Tibial artery (tissue), 4 donors: Measurements from ENCODE around the gene MRGPRD.
"Not testable (repeated sequence)": the region's sequence is repeated elsewhere in the genome, so short reads cannot be mapped to it uniquely, and the experiment has no call there.

Source experiments
- DNase-seq, 2 donors: peaks; one replicate each; pipeline ENCODE4 v3.0.0-alpha.2; 2019
- H3K27ac ChIP-seq, 2 donors: fragments of 200-600 bp; sonication (generic) in 1 of 2; 1 replicate in 1 of 2; 2 replicates in 1 of 2; pipeline ENCODE4 v1.5.1; 2018 to 2019; ENCODE audit warnings: mild to moderate bottlenecking in 1 of 2
- H3K27me3 ChIP-seq, 2 donors: fragments of 200-600 bp; sonication (generic) in 1 of 2; one replicate each; pipeline versions ENCODE4 v1.5.1 to v1.6.0; 2016 to 2019
- H3K36me3 ChIP-seq, 3 donors: fragments of 200-600 bp; sonication (generic) in 2 of 3; one replicate each; pipeline ENCODE4 v1.5.1; 2016 to 2019; ENCODE audit warnings: mild to moderate bottlenecking in 2 of 3
- H3K4me1 ChIP-seq, 4 donors: fragments of 200-600 bp; sonication (generic) in 2 of 4; 1 replicate in 3 of 4; 2 replicates in 1 of 4; pipeline ENCODE4 v1.5.1; 2016 to 2019
- H3K4me3 ChIP-seq, 2 donors: fragments of 200-600 bp; sonication (generic) in 1 of 2; 1 replicate in 1 of 2; 2 replicates in 1 of 2; pipeline ENCODE4 v1.5.1; 2018 to 2019; ENCODE audit warnings: mild to moderate bottlenecking in 2 of 2
- H3K9me3 ChIP-seq, 3 donors: fragments of 200-600 bp; sonication (generic) in 1 of 3; one replicate each; pipeline ENCODE4 v1.5.1; 2016 to 2019
- intact Hi-C: fragments of 100-400 bp; cut with DNase I; formaldehyde crosslinking; loops from one replicate; pipeline ENCODE4 v1.15.0; 2023; ENCODE audit warnings: low total_unique reads
- TF ChIP-seq, protein P1 (sequence below), 2 experiments: fragments of 200-600 bp in 1 of 2; fragments of 450-650 bp in 1 of 2; IDR thresholded peaks; one replicate each; pipeline ENCODE4 v1.5.1; 2017 to 2019; ENCODE audit warnings: antibody characterized with exemption in 2 of 2, mild to moderate bottlenecking in 1 of 2, moderate library complexity in 1 of 2

MRGPRD gene

DNA sequence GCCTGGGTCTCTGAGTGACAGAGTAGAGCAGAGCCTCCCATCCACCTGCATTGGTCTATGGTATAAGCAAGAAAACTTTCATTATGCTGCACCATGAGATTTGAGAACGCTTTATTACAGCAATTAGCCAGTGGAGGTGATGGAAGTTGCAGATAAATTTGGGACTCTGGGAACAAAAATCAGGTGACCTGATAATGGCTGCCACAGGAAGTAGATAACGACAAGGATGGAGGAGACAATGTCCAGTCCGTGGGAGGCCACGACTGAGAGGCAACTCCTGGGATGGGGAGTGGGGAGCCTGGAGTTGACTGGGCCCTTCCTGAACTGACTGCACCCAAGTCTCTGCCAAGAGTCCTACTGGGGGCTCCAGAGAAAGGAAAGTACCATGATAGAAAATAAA lies 4.7 kb downstream of the MRGPRD start:
- H3K27me3 ChIP-seq = peaks cover 0 to 1% of the 10 kb centered on the region in 2 donors
- no peaks in the 10 kb centered on the region for H3K9me3 ChIP-seq
- DNase-seq = no peak
- no peak overlapping the region for H3K4me3 ChIP-seq
- no peaks in the 10 kb centered on the region for H3K36me3 ChIP-seq
- H3K27ac ChIP-seq = no peak overlapping the region
- intact Hi-C loops = no loop called here
- TF ChIP-seq, protein P1, sequence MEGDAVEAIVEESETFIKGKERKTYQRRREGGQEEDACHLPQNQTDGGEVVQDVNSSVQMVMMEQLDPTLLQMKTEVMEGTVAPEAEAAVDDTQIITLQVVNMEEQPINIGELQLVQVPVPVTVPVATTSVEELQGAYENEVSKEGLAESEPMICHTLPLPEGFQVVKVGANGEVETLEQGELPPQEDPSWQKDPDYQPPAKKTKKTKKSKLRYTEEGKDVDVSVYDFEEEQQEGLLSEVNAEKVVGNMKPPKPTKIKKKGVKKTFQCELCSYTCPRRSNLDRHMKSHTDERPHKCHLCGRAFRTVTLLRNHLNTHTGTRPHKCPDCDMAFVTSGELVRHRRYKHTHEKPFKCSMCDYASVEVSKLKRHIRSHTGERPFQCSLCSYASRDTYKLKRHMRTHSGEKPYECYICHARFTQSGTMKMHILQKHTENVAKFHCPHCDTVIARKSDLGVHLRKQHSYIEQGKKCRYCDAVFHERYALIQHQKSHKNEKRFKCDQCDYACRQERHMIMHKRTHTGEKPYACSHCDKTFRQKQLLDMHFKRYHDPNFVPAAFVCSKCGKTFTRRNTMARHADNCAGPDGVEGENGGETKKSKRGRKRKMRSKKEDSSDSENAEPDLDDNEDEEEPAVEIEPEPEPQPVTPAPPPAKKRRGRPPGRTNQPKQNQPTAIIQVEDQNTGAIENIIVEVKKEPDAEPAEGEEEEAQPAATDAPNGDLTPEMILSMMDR (IDR thresholded peaks at IDR 0.05) = no peak
- peaks cover 0 to 8% (median 4%) of the 10 kb centered on the region in 4 donors for H3K4me1 ChIP-seq

DNA sequence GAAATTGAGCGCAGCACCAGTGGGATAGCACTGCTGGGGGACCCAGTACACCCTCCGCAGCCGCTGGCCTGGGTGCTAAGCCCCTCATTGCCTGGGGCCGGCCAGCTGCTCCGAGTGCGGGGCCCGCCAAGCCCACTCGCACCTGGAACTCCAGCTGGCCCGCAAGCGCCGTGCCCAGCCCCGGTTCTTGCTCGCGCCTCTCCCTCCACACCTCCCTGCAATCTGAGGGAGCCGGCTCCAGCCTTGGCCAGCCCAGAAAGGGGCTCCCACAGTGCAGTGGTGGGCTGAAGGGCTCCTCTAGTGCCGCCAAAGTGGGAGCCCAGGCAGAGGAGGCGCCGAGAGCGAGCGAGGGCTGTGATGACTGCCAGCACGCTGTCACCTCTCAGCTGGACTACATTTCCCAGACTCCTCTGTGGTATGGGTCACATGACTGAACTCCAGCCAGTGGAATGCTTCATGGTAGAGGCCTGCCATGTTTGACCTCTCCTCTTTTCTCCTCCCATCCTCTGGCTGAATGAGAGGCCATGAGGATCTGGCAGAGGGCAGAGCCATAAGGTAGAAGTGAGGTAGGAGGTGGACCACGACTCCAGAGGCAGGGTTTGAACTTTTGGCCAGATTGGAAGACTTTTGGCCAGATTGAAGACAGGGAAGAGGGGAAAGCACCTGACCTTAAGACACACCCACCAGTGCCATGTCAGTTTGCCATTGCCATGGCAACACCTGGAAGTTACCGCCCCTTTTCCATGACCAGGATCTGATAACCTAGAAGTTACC lies 6.2 kb downstream of the MRGPRD start:
- Histone ChIP-seq H3K27me3 (peaks cover 0 to 4% of the 10 kb centered on the region in 2 donors), H3K9me3 (no peaks in the 10 kb centered on the region), H3K4me3 (no peak overlapping the region), H3K4me1 (peaks cover 0 to 8% (median 4%) of the 10 kb centered on the region in 4 donors), H3K36me3 (no peaks in the 10 kb centered on the region), H3K27ac (no peak overlapping the region)
- intact Hi-C loops = no loop called here
- TF ChIP-seq, protein P1 (IDR thresholded peaks at IDR 0.05) = no peak
- peak in 1 of 2 donors; percentile 54 for DNase-seq

DNA sequence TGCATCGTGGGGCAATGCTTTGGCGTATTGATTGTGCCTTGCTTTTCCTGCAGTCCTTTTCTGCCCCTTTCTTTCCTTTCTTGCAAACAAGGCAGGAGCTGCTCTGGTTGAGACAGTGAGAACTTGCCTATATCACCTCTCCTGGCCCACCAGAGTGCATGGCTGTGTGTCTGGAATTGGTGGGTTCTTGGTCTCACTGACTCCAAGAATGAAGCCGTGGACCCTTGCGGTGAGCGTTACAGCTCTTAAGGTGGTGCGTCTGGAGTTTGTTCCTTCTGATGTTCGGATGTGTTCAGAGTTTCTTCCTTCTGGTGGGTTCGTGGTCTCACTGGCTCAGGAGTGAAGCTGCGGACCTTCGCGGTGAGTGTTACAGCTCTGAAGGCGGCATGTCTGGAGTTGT lies 7.1 kb downstream of the MRGPRD start:
- intact Hi-C loops, H3K27me3 ChIP-seq, H3K27ac ChIP-seq, H3K9me3 ChIP-seq, H3K36me3 ChIP-seq, H3K4me3 ChIP-seq: not testable (repeated sequence)
- peak in 1 of 2 donors; percentile 1 for DNase-seq
- H3K4me1 ChIP-seq = peaks cover 0 to 12% (median 4%) of the 10 kb centered on the region in 4 donors

DNA sequence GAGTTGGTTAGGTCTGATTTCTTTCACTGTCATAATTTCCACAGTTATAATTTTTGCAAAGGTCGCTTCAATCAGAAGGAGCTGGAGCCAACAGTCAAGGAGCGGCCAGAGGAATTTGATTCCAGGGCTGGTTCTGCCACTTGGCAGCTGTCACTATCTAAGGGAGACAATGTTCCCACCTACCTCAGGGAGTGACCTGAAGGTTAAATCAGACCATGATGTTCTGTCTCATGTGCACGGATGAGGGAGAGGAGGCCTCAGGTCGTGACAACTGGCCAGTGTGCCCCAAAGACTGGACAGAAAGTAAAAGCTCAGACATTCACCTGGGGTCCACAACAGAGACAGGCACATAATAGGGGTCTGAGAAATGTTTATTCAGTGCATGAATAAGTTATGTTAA lies 7.6 kb downstream of the MRGPRD start:
- H3K27ac ChIP-seq = no peak overlapping the region
- H3K4me3 ChIP-seq = no peak overlapping the region
- intact Hi-C loops = no loop called here
- peak in 1 of 2 donors; percentile 1 for DNase-seq
- H3K27me3 ChIP-seq = peaks cover 0 to 4% of the 10 kb centered on the region in 2 donors
- no peaks in the 10 kb centered on the region for H3K9me3 ChIP-seq
- H3K4me1 ChIP-seq = peaks cover 0 to 16% (median 5%) of the 10 kb centered on the region in 4 donors
- TF ChIP-seq, protein P1 (IDR thresholded peaks at IDR 0.05) = no peak
- no peaks in the 10 kb centered on the region for H3K36me3 ChIP-seq

DNA sequence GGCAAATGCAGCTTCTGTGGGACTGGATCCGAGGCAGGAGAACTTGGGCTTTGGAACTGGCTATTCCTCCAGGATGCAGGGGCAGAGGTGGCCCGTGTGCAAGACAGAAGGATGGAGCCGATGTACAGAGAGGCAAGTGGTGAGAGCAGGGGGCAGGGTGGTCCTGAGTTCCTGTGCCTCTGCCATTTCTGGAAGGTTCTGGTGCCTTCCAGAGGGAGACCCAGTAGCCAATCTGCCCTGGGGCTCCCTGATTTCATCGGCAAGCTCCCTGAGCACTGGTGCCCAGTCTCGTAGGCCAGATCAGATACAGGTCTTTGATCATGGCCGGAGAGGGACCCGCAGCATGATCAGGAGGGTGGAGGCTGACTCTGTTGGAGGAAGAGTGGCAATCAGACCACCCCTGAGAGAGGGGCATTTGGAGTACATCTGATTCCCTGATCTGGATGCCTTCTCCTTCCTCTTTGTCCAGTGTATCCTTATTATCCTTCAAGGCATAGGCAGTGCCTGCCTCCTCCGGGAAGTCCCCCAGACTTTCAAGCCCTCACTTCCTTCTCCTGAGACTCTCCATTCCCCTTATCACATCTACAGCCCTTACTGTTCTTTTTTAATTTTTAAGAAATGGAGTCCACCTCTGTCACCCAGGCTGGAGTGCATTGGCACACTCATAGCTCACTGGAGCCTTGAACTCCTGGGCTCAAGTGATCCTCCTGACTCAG lies 9.7 kb downstream of the MRGPRD start:
- Histone ChIP-seq H3K27me3 (peaks cover 0 to 4% of the 10 kb centered on the region in 2 donors), H3K36me3 (no peaks in the 10 kb centered on the region), H3K4me3 (no peak overlapping the region), H3K9me3 (no peaks in the 10 kb centered on the region), H3K27ac (no peak overlapping the region), H3K4me1 (peaks cover 0 to 10% (median 2%) of the 10 kb centered on the region in 4 donors)
- DNase-seq = peak in 1 of 2 donors; percentile 38
- TF ChIP-seq, protein P1 (IDR thresholded peaks at IDR 0.05) = no peak
- intact Hi-C loops = no loop called here

DNA sequence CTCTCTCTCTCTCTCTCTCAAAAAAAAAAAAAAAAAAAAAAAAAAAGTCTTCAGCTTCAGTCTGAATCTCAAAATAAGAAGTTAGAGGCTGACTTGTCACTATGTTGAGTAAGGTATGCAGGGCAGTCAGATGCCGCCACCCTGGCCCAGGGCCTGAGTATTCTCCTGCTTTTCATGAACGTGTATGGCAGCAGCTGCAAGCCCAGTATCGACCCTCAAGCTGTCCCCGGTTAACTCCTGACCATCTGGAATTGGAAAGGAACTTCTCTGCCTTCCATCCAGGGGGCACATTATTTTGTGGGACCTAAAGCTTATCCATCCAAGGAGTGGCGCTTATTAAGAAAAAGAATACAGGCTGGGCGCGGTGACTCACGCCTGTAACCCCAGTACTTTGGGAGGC lies 11.4 kb downstream of the MRGPRD start:
- Histone ChIP-seq H3K4me1 (peaks cover 0 to 8% (median 1%) of the 10 kb centered on the region in 4 donors), H3K4me3 (no peak overlapping the region), H3K27ac (no peak overlapping the region), H3K27me3 (peaks cover 0 to 4% of the 10 kb centered on the region in 2 donors), H3K36me3 (no peaks in the 10 kb centered on the region), H3K9me3 (no peaks in the 10 kb centered on the region)
- intact Hi-C loops = no loop called here
- TF ChIP-seq, protein P1 (IDR thresholded peaks at IDR 0.05) = no peak
- peak in 1 of 2 donors; percentile 9 for DNase-seq
